ENCODE results near the gene BRMS1L.
"Not testable (repeated sequence)": the region's sequence is repeated elsewhere in the genome, so short reads cannot be mapped to it uniquely, and the experiment has no call there.

Gene BRMS1L

GRCh38 chr14:35822501-35822900, 3.6 kb upstream of the BRMS1L start:
- DNase-seq: no peak

DNA sequence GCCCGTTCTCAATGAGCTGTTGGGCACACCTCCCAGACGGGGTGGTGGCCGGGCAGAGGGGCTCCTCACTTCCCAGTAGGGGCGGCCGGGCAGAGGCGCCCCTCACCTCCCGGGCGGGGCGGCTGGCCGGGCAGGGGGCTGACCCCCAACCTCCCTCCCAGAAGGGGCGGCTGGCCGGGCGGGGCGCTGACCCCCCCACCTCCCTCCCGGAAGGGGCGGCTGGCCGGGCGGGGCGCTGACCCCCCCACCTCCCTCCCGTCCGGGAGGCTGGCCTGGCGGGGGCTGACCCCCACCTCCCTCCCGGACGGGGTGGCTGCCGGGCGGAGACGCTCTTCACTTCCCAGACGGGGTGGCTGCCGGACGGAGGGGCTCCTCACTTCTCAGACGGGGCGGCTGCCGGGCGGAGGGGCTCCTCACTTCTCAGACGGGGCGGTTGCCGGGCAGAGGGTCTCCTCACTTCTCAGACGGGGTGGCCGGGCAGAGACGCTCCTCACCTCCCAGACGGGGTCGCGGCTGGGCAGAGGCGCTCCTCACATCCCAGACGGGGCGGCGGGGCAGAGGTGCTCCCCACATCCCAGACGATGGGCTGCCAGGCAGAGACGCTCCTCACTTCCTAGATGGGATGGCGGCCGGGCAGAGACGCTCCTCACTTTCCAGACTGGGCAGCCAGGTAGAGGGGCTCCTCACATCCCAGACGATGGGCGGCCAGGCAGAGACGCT, 1.5 kb upstream of the BRMS1L start:
- not testable (repeated sequence) for DNase-seq

GRCh38 chr14:35825968-35826217, 245 bp upstream of the BRMS1L start:
- no peak for DNase-seq

GRCh38 chr14:35826952-35827416, 846 bp downstream of the BRMS1L start:
- no peak for DNase-seq

DNA sequence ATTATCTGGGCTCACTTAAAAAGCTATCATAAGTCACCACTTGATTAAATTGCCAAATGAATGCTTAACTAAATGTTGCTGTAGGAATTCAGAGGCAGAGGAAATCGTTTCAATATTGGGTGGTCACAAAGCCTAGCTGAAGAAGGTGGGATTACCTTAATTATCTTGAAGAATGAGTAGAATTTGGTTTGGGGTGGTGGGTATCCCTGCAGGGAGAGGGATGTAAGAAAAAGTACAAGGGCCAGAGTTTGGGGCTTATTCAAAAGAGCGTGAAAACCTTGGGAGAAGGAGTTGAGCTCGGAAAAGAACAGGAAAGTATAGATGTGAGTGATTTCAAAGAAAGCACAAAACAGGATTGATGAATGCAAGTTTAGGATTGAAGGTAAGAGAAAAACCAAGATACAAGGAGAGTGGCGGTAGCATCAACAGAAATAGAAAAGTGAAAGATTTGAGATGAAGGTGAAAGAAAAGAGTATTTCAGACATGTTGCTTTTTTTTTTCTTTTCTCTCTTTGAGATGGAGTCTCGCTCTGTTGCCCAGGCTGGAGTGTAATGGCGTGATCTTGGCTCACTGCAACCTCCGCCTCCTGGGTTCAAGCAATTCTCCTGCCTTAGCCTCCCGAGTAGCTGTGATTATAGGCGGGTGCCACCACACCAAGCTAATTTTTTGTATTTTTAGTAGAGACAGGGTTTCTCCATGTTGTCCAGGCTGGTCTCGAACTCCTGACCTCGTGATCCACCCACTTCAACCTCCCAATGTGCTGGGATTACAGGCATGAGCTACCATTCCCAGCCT, 1.7 kb downstream of the BRMS1L start:
- DNase-seq: no peak

DNA sequence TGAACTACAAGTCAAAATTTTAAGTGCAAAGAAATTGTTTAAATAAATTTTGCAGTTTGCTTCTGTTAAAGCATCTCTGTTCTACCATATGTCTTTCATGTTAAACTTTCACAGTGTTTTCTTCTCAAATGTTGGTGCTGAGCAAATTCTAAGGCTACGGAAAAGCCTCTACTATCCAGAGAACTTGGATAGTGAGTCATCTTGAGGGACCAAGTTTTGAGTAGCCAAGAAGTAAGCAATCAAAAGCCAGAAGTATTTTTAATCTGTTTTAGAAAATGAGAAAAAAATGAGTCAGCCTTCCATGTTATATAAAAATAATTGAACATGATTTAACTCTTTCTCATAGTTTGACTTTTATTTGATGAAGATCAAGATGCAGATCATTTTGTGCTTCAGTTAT, 3.3 kb downstream of the BRMS1L start:
- DNase-seq: no peak

- DNase-seq: no peak
Observed at GRCh38 chr14:35835208-35835982, 9.3 kb downstream of the BRMS1L start.

- DNase-seq: not testable (repeated sequence)
Observed at GRCh38 chr14:35841704-35842103, 15.6 kb downstream of the BRMS1L start.

GRCh38 chr14:35842245-35842644, 16.1 kb downstream of the BRMS1L start:
- not testable (repeated sequence) for DNase-seq

DNA sequence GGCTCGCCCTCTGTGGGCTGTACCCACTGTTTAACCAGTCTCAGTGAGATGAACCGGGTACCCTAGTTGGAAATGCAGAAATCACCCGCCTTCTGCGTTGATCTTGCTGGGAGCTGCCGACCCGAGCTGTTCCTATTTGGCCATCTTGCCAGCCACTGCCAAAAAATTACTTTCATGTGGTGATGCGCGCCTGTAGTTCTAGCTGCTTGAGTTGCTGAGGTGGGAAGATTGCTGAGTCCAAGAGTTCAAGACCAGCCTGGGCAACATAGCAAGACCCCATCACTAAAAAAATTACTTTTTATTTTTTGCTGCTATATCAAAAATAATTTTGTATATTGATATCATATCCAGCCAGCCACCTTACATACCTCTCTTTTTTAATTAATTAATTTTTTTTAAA, 18.4 kb downstream of the BRMS1L start:
- no peak for DNase-seq

GRCh38 chr14:35847636-35848035, 21.5 kb downstream of the BRMS1L start:
- no peak for DNase-seq

DNA sequence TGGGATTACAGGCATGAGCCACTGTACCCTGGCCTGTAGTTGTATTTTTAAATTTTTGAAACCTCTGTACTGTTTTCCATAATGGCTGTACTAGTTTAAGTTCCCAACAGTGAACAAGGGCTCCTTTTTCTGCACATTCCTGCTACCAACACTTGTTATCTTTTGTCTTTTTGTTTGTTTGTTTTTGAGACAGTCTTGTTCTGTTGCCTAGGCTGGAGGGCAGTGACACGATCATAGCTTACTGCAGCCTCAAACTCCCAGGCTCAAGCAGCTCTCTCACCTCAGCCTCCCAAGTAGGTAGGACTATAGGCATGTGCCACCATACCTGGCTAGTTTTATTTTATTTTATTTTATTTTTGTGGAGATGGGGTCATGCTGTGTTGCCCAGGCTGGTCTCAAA, 23.0 kb downstream of the BRMS1L start:
- DNase-seq: no peak

GRCh38 chr14:35851823-35852222, 25.7 kb downstream of the BRMS1L start:
- DNase-seq: no peak

GRCh38 chr14:35853225-35853624, 27.1 kb downstream of the BRMS1L start:
- no peak for DNase-seq

- DNase-seq: no peak
Observed at GRCh38 chr14:35854696-35855270, 28.6 kb downstream of the BRMS1L start.

DNA sequence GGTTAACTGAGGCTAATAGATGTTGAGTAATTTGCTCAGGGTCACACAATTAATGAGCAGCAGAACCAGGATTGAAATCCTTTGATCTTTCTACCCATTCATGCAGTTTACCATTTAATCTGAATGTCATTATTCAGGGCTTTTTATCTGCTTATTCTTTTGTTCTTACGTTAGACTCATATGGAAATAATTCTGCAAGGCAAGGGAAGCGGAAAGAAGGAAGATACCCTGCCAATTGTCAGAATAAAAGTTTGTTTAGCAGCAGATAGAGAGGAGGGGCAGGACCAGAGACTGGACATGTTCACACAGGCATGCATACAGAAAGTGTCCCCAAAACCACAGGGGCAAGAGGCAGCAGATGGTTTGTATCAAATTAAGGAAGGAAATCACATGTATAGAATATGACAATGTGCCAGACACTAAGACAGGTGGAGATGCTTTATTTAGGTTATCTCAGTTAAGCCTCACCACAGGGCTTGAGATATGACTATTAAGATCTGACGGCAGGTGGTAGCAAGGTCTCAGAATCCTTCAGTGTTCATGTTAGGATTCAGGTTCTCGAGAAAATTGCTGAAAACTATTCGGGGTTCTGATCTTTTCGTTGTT, 29.8 kb downstream of the BRMS1L start:
- DNase-seq: no peak

DNA sequence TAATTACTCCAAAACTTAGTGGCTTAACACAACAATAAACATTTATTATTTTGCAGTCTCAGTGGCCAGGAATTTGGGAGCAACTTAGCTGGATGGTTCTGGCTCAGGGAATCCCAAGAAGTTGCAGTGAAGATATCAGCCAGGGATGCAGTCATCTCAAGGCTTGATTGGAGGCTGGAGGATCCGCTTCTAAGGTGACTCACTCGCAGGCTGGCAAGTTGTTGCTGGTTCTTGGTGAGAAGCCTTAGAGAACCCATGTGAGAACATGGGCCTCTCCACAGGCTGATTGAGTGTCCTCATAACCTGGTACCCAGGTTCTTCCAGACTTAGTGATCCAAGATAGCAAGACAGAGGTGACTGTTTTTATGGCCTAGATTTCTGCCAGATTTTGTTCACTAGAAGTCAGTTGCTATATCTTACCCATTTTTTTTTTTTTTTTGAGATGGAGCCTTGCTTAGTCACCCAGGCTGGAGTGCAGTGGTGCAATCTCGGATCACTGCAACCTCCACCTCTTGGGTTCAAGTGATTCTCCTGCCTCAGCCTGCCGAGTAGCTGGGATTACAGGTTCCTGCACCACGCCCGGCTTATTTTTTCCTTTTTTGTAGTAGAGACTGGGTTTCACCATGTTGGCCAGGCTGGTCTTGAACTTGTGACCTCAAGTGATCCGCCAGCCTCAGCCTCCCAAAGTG, 32.5 kb downstream of the BRMS1L start:
- no peak for DNase-seq

DNA sequence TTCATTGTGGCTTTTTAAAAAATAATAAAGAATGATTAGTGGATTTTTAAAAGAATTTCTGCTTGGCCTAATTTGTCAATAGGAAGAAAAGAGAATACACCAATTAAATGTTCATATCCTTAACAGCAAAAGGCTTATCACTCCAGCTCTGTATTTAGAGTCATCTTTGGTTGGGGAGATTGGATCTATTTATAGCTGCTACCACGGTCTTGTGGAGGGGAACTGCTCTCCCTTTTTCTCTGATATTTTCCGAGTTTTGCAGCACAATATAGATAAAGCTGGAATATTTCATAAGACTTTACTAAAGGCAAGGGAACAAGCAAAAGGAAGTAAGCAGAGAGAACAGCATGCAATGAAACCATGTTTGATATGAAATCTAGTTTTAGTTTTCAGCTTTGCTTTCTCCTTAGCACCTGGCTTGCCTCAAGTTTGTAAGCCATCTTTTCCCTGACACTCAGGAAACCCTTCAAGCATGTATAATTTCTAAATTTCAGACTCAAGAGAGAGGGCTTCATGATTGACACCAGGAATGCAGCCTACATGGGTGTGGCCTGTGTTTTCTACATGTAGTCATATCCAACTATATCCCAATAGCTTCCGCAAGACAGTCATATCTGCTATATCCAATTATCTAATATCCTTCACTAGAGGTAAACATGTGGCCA, 35.2 kb downstream of the BRMS1L start:
- no peak for DNase-seq

DNA sequence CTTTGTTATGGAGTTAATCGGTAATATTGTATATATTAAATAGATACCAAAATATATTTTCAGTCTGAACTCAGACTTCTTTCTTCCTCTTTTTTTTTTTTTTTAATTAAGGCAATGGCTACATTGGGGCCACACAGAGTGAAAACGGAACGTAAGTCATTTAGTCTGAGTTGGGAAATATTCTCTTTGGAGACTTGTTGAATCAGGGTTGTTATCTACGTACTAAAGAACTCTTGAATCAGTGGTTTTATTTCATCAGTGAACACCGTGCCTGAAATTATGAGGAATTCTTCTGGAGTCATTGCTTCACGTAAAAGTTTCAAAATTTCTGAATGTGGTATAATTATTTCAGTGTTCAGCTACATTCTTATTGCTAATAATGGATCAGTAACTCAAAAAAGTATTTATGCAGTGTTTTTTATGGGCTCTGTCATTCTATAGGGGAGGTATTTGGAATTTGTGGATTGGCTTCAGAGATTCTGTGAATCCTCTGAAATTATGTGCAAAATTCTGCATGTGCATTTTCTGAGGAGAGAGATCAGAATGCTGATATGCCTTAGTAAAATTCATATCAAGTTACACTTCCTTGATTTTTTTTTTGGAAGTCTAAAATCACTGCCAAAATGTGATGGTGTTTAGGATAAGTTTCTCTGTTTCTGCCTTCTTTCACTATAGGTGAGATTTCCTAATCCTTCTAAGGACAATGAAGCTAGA, 39.6 kb downstream of the BRMS1L start:
- DNase-seq: no peak

- DNase-seq: no peak
Observed at GRCh38 chr14:35866595-35867279, 40.6 kb downstream of the BRMS1L start.

DNA sequence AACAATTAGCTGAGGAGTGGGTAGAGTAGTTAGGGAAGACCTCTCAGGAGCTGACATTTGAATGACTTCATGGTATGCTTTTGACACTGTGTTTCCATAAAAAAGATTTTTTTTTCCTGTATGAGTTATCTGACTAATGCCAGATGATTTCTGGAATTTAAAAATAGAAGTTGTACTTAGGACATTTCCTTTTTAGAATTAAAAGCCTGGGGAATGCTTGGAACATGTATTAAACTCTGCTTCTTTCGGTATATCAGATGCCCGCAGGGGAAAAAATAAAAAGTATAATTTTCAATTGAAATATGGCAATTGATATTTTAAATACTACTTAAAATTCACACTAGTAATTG, 41.1 kb downstream of the BRMS1L start:
- no peak for DNase-seq

Data from femur (tissue), 1 donor.